Left forelimb (tissue), 1 donor: ENCODE measurements around the gene ZYX.

Experiments used
- DNase-seq: peaks from one replicate; pipeline ENCODE4 v3.0.0-alpha.2; 2018; ENCODE audit warnings: low spot score

ZYX gene, protein sequence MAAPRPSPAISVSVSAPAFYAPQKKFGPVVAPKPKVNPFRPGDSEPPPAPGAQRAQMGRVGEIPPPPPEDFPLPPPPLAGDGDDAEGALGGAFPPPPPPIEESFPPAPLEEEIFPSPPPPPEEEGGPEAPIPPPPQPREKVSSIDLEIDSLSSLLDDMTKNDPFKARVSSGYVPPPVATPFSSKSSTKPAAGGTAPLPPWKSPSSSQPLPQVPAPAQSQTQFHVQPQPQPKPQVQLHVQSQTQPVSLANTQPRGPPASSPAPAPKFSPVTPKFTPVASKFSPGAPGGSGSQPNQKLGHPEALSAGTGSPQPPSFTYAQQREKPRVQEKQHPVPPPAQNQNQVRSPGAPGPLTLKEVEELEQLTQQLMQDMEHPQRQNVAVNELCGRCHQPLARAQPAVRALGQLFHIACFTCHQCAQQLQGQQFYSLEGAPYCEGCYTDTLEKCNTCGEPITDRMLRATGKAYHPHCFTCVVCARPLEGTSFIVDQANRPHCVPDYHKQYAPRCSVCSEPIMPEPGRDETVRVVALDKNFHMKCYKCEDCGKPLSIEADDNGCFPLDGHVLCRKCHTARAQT

DNA sequence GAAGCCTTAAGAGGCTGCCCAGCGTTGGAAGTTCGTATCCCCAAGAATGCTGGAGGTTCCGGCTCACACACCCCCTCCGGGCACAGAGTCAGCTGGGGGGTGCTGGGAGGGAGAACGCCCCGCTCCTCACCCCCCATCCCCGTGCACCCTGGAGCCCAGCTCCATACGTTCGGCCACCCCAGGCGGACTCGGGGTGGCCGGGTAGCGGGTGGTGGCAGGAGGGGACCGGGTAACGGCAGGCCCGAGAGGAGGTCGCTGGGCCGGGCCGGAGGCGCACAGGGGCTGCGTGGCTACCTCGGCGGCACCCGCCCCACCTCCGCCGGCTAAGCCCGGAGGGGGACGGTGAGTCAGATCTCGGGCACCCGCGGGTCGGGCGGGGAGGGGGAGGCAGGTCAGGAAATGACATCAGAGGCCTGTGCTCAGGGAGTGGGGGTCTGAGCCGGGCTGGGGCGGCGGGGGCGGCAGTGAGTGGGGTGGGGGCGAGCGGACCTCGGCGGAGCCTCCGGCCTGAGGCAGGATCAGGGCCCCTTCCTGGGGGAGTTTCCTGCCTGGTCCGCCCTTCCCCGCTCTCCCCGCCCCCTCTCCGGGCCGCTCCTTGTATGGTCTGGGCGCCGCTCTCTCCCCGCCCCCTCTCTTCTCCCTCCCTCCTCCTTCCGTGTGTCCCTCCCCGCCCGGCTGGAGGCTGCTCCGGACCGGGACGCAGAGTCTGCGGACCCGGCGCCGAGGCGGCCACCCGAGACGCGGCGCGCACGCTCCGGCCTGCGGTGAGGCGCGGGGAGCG, at the start of gene ZYX:
ZYX (plus strand) TSS at position 700 of the 781 bp plus-strand sequence. CDS start 227 bp downstream, outside the sequence.
- DNase-seq, result peak; percentile 97

DNA sequence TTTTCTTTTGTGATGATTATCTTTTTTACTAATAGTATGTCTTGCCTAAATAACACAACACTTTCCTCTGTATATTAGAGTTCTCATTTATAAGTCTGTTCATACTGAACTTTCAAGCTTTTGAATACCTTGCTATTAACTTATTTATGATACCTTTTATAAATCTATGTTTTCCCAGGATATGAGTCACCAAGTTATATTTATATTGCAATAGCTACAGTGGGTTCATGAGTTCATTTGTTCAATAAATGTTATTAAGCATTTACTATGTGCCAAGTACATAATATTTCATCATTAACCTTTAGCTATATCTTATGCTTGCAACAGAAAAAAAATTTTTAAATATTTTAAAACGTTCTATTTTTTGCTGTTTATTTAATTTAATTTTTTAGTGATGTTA, 46.9 kb upstream of the ZYX start:
- DNase-seq, result no peak

DNA sequence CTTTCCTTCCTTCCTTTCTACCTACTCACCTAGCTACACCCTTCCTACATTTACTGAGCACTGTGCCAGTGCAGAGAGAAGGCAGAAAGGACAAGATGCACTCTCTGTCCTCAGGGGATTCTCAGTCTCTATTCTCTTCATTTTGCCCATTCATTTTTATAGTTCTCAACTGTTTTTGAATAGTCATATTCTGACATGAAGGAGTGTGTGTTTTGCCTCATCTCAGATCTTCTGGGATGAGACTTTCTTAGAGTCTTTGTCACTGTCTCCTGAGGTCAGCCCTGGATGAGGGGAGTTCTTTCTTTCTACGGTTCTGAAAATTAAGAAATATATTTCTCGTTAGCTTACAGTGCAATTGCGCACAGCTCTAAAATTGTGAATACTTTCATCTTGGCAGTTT, 43.9 kb upstream of the ZYX start:
- no peak for DNase-seq

DNA sequence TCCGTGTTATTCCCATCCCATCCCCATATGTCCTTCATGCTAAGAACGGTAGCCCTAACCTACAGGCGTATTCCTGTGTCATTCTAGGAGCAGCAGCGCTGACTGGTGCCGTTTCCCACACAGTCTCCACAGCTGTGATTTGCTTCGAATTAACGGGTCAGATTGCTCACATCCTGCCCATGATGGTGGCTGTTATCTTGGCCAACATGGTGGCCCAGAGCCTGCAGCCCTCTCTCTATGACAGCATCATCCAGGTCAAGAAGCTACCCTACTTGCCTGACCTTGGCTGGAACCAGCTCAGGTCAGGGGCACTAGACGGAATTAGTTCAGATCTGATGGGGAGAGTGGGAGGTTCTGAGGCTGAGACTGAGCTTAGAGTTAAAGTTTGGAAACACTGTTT, 39.3 kb upstream of the ZYX start:
- DNase-seq, result no peak

DNA sequence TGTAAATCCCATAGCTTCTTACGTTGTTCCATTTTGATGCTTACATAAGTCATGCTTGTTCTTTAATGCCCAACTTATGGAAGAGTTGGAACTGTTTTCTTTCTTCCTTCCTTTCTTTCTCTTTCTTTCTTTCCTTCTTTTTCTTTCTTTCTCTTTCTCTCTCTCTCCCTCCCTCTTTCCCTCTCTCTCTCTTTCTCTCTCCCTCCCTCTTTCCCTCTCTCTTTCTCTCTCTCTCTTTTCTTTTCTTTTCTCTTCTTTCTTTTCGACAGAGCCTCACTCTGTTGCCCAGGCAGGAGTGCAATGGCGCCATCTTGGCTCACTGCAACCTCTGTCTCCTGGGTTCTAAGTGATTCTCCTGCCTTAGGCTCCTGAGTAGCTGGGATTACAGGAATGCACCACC, 37.5 kb upstream of the ZYX start:
- no peak for DNase-seq

DNA sequence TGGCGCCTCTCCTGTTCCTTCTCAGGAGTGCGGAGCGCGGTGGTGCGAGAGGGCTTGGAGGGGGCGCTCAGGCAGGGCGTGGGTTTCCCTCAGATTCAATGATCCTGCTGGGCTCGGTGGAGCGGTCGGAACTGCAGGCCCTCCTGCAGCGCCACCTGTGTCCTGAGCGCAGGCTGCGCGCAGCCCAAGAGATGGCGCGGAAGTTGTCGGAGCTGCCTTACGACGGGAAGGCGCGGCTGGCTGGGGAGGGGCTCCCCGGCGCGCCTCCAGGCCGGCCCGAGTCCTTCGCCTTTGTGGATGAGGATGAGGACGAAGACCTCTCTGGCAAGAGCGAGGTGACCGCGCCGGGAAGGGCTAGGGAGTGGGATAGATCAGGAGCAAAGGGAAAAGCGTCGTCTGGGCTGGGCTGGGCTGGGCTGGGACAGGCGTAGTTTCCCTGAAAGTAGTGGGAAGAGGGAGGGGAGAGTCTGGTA, 35.7 kb upstream of the ZYX start:
- no peak for DNase-seq

DNA sequence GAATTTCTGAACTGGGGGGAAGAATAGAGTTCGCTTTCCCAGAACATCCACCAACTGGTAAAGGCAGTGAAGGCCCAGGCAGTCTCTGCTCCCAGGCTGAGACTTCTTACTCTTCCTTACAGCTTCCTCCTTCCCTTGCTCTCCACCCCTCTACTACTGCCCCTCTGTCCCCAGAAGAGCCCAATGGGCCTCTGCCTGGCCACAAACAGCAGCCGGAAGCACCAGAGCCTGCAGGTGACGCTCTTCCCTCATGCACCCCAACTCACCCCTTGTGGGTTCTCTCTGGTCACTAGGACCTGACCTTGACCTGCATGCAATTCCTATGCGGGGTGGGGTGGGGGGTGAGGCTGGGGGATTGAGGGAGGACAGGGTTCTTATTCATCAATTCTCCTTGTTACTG, 35.1 kb upstream of the ZYX start:
- no peak for DNase-seq

DNA sequence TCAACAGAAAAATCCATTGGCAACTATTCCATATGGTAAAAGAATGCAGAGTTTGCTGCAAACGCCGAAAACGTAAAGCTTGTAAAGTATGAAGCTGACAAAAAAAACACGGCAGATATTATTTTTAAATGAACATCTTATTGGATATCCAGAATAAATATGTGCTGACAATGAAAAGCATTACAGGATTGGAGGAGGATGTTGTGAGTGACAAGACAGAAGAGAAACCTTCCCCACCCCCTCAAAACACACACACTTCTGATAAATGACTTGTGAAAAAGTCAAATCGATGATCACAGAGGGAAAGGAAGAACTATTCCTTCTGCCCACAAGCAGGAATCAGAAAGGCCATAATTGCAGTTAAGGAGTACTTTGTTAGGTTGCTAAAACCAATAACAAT, 33.2 kb upstream of the ZYX start:
- DNase-seq, result no peak

DNA sequence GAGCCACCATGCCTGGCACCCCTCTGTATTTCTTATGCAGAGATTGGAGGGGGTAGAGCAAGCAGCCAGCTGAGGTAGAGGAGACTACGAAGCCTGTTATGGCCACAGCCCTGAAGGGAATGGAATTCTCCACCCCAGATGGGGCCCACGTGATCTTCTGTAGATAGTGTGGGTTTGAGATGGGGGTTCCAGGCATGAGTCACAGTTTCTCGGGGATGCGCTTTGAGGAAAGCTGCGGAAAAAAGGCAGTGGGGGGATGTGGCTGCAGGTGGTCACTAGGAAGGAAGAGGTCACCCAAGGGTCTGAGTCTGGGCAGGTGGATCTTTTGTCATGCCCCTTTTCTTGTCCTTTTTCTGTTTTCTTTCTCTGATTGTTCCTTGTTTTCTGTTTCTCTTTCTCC, 30.1 kb upstream of the ZYX start:
- no peak for DNase-seq

DNA sequence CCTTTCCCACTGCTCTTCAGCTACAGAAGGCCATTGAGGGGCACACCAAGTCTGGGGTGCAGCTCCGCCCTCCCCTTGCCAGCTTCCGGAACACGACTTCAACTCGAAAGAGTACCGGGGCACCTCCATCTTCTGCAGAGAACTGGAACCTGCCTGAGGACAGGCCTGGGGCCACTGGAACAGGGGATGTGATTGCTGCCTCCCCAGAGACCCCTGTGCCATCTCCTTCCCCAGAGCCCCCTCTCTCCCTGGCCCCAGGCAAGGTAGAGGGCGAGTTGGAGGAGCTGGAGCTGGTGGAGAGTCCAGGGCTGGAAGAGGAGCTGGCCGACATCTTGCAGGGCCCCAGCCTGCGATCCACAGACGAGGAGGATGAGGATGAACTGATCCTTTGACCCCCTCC, 29.6 kb upstream of the ZYX start:
- no peak for DNase-seq

DNA sequence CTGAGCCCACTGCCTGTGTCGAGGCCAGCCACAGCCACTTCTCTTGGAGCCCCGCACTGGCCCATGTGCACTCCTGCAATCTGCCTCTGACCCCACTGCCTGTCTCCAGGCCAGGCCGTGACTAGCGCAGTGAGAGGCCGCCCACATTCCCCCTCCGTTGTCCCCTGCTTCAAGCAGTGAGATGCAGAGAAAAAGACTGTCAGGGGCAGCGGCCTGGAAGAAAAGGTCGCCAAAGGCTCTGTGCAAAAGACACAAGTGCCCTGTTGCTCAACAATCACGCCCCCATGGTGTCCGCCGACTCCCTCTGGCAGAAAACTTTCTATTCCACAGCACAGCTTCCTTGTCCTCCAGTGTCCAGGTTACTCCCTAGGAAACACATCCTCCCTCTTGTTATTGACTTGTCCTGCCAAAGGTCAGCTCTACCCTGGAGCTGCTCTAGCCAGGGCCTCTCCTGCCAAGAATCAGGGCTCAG, 28.6 kb upstream of the ZYX start:
- DNase-seq, result no peak

DNA sequence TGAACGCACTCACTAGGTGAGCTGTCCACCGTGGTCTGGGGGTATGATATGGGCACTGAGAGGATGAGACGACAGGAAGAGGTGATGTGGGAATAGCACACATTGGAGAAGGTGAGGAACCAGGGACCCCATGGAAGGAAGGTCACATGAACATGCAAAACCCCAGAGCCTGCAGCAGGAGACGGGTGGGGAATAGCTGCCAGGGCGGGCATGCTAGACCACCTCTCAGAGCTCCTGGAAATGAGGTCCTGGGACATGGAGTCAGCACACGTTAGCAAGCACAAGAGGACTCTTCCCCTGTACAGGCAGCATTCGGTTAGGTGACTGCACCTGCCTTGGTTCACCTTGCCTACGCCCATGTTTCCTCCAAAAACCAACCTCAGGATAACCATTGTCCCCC, 26.8 kb upstream of the ZYX start:
- no peak for DNase-seq

DNA sequence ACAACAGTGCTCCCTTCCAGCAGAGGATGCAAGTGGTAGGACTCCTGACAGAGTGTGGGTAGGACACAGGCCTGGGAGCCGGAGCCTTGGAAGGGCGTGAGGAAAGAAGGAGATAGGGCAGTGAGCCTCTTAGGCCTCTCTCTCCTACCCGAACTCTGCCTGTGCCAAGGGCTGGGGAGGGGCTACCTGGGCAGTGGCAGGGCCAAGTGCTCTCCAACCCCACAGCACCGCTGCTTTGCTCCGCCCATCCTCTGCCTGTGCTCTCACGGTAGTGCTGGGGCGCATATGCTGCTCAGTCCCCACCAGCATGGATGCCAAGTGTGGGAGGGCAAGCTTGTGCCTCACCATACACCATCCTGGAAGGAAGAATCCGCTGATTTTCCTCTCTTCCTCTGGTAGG, 26.2 kb upstream of the ZYX start:
- DNase-seq, result no peak

DNA sequence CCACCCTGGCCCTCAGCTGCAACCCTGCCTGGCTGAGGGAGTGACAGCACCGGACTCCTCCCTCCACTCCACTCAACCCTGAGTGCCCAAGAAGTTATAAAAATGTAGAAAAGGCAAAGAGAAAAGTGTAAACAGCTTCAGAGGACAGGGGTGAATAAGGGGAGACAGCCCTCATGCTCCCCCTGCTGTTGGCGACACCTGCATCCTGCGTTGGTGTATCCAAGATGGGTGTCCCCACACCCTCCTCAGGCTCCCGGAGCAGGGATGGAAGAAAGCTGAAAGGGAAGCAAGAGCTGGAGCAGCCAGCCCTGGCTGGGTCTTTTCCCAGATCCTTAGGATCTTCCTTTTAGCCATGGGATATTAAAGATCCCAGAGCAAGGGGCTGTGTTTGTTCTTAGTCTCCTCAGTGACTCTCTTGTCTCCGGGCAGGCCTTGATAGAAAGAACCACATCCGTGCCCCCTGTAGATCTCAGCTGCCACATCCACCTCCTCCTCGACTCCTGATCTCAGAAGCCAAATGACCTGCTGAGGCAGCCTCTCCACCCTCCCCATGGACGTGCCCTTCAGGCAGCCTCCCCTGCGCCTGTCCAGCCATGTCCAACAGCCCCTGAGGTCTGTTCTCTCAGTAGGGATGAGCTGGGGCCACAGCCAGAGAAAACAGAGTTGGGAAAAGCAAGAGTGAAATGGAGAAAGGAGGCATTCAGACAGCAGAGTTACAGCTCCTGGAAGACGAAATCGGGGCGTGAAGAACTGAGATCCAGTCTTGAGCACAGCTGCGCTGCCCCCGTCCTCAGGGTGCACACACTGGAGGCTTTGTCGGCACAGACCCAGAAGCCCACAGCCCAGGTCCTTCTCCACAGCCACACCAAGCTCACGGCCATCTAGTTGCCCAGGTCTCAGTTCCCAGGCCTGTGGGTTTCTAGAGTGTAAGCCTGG, 25.4 kb upstream of the ZYX start:
- DNase-seq, result peak; percentile 42

DNA sequence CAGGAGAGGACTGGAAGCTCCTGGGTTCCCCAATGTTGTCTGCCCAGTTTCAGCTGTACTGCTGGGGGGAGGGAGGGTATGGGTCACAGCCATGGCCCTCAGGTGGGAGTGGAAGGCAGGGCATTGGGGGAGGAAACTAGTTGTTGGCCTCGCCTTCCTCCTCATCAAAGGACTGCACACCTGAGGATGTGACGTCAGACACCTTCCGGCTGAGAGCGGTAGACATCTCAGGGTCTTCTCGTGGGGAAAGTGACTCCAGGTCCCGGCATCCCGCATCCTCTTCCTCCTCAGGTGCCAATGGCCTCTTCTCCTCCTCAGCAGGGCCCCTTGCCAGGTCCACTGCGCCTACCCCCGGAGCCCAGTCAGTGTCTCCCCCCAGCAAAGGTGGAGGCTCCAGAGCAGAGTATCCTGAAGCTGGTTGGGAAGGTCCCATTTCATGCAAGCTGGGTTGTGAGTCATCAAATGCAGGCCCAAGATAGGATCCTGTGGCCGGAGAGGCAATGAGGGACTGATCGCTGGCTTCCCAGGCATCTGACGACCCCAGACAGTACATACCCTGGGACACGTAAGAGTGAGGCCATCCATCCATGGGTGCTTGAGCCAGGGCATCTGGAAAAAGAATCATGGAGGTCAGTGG, 24.6 kb upstream of the ZYX start:
- DNase-seq, result peak; percentile 41

DNA sequence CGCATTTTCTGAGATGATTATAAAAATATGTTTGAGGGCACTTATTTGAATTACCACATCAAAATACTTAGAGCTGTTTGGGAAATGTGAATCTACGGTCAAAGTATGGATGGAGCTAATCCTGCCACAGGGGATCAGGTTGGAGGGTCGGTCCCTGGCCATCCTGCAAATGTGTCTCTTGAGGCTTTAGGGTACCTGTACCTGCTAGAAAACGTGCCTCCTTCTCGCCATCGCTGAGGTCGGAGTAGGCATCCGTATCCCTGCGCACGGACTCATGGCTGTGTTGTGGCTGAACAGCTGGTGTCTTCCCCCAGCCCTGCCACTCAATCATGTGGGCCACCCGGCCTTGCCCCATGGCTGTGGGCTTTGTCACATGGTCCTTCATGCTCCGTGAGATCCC, 22.5 kb upstream of the ZYX start:
- no peak for DNase-seq

DNA sequence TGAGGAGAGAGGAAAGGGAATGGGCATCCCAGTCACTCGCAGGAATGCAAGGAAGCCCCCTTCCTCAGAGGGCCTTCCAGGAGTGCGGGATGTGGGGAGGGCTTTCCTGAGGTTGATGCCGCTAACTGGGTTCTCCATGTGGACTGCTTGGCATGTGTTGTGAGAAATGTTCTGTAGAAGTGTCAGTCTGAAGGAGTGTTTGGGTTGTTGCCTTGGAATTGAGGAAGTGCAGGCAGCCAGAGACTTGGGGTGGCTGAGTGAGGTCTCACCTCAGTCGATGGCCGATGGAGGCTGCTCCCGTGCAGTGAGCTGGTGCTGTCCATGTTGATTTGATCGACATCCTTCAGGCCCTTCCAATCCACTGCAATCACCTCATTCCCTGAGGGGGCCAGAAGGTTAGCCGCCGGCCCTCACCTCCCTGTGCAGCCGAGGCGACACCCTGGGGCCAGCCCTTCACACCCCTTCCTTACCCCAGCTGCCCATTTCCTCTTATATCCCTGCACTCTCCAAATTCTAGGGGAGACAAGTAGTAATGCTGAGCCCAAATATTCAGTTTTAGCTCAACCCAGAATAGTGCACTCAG, 21.3 kb upstream of the ZYX start:
- peak; percentile 58 for DNase-seq

DNA sequence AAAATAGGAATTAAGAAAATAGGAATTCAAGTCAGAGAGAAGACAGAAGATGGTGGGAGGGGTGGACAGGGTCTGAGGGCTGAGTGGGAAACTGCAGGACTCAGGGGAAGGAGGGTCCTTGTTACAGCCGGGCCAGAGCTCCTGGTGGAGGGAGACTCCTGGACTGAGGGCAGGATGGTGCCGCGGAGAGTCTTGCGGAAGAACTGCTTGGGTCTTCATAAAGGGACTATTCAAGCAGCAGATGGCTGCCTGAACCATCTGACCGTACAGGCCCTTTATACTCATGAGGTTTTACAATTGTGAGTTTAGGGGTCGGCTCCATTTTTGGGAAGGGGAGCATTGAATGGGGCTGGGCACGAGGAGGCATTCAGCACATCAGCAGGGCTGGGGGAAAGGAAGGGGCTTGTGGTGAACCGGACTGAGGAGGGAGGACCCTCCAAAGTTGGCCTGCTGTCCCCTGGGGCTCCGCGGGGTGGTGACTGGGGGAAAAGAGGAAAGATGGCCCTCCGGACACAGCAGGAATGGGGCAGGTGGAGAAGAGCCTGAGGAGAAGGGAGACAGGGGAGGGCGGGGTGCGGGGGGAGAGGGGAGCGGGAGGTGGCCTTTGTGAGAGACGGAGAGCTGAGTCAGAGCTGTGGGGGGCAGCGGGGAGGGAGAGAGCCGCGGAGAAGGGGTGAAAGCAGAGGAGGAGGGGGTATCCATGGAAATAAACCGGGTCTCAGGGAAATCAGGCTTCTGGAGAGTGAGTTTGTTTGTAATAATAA, 20.2 kb upstream of the ZYX start:
- peak; percentile 42 for DNase-seq

DNA sequence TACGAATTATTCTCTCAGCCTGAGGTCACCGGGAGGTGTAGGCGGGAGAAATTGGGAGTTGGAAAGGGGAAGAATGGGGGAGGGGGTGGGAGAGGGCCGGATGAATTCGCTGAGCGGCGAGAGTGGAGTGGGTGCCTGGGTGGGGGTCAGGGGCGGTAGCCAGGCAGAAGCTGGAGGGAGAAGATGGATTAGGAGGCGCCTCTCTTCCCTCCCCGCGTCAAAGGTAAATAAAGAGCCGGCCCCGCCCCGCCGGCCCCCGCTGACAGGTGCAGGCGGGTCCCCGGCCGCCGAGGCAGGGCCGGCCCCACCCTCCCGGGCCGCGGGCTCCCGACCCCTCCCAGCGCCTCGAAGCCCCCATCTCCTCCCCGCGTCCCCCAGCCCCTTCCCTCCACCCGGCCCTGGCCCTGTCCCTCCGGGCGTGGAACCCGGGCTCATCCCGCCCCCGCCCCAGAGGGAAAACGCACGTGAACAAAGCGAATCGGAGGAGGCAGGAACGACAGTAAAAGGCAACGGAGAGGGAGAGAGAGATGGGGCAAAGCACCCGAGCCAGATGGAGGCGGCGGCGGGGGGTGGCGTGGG, 19.5 kb upstream of the ZYX start:
- no peak for DNase-seq
